Brain pericyte (primary cell): ENCODE results near the gene AURKAIP1.
A peak's percentile ranks its signal among the peaks of the same experiment; 100 is the strongest.
"Not testable (repeated sequence)": the region's sequence is repeated elsewhere in the genome, so short reads cannot be mapped to it uniquely, and the experiment has no call there.

Experiments used
- DNase-seq: peaks from one replicate; pipeline ENCODE4 v3.0.0-alpha.2; 2012; ENCODE audit warnings: low read depth, low spot score

Gene AURKAIP1

DNA sequence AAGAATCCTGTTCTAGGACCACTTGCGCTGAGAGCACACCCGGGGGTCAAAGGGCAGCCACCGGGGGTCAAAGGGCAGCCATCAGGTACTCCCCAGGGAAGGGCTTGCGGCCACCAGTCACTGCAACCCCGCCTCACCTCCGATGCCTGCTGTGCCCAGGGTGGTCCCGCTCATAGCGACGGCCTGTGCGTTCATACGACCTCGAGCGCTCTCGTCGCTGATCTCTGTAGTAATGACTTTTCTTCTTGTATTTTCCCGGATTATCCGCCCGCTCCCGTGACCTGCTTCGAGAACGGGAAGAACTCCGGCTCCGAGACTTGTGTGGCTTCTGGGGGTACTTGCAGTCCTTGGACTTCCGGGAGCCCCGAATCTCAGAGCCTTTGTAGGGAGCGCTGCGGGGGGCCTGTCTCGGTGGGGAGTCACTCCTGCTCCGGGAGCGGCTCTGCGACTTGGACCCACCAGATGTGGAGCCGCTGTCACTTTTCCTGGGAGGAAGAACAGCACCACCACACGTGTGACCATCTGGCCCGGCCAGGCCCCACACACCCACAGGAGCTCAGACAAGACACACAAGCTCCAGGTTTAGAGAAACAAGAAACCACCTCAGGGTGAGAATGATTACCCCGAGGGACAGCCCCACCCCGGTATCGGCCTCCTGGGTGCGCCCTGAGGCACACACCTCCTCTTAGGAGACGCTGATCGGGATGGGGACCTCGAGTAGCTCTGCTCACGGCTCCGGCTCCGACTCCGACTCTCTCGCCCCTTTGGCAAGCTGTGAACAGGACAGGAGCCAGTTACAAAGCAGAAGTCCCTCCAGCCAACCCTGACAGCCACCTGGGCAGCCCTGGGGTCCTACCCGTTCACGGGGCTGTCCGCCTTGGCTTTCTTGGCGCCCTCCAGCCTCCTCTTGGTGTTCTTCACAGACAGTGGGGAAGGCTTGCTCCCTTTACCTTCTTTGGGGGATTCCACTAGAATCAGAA, 12.4 kb upstream of the AURKAIP1 start:
- no peak for DNase-seq

- no peak for DNase-seq
Observed at GRCh38 chr1:1385931-1386330, 10.9 kb upstream of the AURKAIP1 start.

GRCh38 chr1:1385339-1385738, 10.3 kb upstream of the AURKAIP1 start:
- not testable (repeated sequence) for DNase-seq

DNA sequence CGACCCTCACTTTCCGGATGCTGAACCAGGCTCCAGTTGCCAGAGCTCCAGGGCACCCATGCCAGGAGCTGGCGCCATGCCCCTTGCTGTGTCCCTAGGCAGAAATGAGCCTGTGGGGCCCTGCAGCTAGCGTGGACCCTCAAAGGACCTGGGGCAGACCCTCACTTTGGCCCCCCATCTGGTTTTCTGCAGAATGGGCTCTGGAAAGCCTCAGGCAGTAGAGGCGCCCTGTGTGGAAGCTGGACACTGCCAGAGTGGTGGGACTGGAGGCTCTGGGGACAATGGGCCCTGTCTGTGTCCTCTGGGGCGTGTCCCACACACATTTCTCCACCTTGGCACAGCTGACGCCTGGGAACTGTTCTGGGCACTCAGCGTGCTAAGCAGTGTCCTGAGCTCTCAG, 6.3 kb upstream of the AURKAIP1 start:
- no peak for DNase-seq

DNA sequence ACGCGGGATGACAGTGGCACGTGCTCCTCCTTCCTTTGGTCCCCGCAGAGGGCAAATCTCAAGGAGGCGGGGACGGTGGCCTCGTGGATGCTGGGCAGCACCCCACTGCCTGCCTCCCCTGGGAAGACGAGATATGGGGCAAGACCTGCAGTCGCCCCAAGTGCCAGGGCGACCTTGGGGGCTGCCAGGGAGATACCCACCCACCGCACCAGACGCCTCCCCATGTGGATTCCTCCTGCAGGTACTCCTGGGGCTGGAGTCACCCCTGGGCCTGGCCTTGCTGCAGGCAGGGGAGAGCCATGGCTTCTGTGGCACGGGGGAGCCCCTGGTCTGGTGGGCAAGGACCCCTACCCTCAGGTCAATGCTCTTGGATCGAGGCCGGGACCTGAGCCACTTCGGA, 5.9 kb upstream of the AURKAIP1 start:
- DNase-seq, result no peak

GRCh38 chr1:1377540-1378205, 2.7 kb upstream of the AURKAIP1 start:
- DNase-seq, result no peak

DNA sequence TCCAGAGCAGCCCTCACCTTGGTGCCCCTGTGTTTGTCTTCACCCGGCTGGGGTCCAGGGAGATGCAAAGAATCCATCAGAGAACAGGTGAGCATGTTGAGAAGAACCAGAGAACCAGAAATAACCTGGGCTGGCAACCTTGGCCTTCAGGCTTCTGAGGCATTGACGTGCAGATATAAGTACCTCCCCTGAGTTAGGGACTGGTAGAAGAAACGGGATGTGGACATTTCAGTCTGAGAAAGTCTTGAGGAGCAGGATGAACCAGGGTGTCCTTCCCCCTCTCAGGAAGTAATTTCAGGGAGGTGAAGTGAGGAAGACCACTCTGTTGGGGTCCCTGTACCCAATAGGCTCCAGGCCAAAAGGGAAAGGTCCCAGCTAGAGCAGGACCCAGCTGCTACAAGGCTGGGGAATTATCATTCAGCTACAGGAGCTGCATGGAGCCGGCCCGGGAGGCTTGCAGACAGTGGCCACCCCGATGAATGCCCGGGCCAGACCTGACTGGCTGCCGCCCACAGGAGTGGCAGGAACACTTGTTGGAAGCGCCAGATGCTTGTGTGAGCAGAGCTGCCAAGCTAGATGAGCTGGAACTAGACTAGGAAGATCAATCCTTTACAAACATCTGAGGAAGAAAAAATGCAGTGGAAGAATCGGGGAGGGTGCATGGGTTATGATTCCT, 1.7 kb upstream of the AURKAIP1 start:
- no peak for DNase-seq

- DNase-seq, result no peak
Observed at GRCh38 chr1:1374589-1374928, 448 bp downstream of the AURKAIP1 start.

DNA sequence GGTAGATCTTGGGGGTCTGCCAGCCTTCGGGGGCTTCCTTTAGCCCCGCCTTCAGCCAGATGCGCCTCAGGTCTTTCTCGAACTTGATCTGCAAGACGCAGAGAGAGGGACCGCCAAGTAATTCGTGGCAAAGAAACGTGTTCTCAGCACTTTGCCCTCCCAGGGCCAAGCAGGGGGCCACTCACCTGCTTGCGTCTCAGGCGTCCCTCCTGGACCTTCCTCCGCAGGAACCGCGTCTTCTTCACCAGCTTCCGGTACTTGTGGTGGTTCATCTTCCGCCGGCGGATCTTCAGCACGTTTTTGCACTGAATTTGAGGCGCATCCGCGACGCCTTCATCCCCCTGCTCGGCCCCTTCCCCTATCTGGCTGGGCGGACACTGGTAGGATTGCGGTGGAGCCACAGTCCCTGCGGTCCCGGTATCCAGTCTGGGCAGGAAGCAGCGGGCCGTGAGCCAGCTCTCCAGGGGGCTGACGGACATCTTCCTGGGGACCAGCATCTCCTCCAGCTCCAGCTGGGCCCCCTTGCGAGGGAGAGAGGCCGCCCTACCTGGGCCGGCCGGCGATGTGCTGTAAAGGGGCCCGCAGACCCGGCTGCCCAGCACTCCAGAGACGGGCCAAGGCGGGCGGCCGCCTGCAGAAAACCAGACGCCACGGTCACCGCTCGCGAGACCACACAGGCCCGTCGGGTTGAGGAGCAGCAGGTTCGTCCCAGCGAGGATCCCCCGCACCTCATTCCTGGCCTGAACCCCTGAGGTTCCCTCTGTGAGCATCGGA, 1.0 kb downstream of the AURKAIP1 start:
- no peak for DNase-seq

DNA sequence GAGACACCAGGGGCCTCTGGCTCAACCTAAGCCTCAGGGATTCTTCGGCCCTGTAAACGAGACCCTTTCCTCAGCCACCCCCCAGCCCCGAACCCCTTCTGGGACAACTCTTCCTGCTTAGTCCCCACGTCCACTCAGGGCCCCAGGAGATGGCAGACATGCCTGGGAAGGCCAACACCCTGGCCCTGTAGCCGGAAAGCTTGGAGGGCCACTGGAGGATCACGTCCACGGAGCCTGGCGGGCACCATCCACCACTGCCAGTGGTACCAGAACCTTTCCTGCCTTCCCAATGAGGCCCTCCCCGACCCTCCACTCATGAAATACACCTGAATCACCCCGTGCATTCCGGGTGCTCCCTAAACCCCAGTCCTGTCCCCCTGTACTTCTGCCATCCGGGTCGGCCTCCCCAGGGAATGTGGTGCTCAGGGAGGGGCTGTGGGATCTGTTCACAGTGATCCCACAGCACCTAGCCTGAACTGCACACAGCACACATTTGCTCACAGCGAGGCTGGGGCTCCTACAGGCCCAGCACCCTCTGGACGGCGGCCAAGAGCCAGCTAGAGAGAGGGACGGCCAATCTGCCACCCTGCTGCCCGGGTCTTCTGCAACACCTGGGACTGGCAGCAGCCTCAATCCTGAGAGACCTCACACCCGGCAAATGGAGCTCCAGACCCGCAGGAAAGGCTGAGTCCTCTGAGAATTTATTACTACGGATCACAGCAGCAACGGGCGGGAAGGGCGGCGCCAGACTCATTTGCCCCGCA, 1.8 kb downstream of the AURKAIP1 start:
- DNase-seq, result no peak

DNA sequence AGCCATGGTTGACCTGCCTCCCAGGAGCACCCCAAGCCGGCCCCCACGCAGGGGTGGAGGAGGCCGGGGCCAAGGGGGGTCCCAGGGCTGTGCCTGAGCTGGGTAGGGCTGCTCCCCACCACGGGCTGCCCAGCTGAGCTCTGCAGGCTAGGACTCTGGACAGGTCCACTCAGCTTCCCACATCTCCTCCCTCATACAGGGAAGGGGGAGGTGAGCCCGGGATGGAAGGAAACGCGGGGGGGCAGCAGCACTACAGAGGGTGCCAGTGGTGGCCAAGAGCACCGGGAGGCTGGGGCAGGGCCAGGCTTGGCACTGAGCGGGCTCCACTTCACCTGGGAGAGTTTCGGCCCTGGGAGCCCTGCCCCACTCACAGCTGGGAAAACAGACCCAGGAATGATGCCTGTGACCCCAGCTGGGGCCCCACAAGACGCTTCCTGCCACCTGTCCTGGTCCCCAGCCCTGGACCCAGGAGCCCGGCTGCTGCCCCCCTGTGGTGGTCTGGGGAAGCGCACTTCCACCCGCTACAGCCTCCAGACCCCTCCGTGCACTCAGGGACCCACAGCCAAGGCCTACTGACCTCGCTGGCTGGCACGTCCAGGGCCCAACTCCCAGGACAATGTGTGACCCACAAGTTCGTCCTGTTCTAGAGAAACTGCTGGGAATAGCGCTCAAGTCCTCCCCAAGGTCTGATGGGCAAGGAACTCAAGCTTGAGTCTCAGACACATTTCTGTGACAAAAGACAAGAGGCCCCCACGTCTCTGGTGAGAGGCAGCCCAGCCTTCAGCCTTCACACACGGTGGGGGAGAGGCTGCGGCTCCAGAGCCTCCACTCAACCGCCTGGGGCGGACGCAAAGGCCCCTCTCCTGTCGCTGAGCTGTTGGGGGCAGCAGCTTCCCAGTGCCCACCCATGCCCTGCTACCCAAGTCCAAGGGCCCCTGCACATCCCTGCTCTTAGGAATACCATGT, 3.0 kb downstream of the AURKAIP1 start:
- no peak for DNase-seq

DNA sequence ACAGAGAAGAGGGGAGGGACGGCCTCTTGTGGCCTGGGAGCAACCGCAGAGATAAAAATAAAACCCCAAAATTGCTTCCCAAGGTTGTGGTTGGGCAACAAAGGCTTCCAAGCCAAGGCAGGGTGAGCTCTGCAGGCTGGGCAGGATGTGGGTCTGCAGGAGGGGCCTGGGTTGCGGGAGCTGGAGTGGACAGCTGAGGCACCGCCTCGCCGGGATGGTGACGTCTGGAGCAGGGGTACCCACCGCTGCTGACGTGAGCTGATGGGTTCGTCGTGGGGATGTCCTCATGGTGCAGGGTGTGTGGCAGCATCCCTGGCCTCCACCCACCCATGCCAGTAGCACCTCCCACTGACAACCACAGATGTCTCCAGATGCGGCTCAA, 3.7 kb downstream of the AURKAIP1 start:
- no peak for DNase-seq

DNA sequence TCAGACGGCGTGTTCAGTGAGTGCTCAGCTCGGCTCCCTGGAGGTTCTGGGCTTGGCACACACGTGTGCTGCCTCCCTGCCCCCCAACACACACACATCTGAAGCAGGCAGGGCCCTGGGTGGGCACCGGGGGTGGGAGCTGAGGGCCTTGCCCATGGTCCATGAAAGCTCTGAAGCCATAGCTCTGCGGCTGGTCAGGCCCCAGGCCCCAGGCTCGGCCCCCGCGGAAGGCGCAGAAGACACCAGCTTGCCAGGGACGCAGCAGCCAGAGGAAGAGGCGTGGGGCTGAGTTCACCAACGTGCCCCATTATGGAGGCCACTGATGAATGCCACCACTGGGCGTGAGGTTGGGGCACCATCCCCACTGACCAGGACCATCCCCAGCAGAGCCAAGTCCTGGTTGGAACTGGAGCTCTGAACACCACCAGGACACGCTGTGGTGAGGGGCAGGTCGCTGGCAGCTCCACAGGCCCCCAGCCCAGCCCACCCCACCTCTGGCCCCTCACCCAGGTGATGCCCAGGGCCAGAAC, 4.2 kb downstream of the AURKAIP1 start:
- DNase-seq, result no peak

- DNase-seq, result not testable (repeated sequence)
Observed at GRCh38 chr1:1370094-1370493, 4.9 kb downstream of the AURKAIP1 start.

GRCh38 chr1:1367315-1367714, 7.7 kb downstream of the AURKAIP1 start:
- DNase-seq, result no peak

DNA sequence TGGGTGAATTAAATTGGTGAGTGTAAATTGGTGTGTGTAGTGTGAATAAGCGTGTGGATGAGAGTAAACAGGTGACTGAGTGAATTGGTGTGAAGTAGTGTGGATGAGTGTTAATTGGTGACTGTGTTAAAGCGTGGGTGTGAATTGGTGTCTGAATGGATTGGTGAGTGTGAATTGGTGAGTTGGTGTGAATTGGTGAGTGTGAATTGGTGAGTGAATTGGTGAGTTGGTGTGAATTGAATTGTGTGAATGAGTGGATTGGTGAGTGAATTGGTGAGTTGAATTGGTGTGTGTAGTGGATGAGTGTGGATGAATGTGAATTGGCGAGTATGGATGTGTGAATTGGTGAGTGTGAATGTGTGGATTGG, 8.3 kb downstream of the AURKAIP1 start:
- DNase-seq, result no peak

DNA sequence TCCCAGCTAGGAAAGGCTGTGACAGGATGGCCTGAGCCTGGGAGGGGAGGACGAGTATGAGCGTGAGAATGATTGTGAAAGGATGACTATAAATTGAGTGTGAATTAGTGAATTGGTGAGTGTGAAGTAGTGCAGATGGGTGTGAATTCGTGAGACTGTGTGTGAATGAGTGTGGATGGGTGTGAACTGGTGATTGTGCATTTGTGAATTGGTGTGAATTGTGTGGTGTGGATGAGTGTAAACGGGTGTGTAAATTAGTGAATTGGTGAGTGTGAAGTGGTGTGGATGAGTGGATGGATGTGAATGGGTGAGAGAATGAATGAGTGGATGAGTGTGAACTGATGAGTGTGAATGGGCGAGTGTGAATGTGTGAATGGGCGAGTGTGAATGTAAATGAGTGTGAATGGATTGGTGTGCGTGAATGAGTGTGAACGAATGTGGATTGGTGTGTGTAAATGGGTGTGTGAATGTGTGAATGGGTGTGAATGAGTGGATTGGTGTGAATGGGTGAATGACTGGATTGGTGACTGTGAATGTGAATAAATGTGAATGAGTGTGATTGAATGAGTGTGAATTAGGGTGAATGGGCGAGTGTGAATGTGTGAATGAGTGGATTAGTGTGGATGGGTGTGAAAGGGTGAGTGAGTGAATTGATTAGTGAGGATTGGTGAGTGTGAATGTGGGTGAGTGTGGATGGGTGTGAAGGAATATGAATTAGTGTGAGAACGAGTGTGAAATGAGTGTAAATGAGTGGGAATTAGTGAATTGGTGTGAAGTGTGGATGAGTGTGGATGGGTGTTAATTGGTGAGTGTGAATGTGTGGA, 8.9 kb downstream of the AURKAIP1 start:
- no peak for DNase-seq

GRCh38 chr1:1364266-1364665, 10.7 kb downstream of the AURKAIP1 start:
- DNase-seq, result no peak

DNA sequence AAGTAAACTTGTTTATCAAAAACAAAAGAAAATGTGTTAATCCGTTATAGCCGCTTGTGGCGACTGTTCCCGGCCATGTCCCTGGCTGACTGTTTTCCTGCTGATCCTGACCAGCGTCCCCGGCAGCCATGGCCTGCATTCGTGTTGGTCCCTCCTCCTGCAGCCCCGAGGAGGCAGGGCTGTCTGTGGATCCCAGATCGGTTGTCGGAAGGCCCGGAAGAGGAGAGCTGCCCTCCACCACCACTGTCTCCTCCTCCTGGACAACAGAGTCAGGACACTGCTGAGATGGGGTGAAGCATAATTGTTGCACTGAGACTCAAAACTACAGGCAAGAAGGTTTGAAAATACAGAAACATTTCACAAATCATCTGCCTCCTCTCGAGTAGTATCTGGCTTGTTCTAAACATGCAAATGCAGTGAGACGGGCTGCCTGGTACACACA, 13.0 kb downstream of the AURKAIP1 start:
- DNase-seq, result peak; percentile 49
